NCI-H1417 treated with DMSO at 0.1 percent for 48 hours (cell line): ENCODE data around the gene FUZ.

Experiments
- DNase-seq: peaks from one replicate; lab custom pipeline; 2025; lab: John Stamatoyannopoulos, UW

Gene FUZ

GRCh38 chr19:49851456-49852259, 38.6 kb upstream of the FUZ start:
- DNase-seq: no peak

GRCh38 chr19:49850487-49851342, 37.6 kb upstream of the FUZ start, which contains the start of gene PTOV1:
Gene PTOV1 (plus strand): TSS chr19:49851159.
- peak; percentile 46 for DNase-seq

- no peak for DNase-seq
Measured at GRCh38 chr19:49850221-49850486, 37.1 kb upstream of the FUZ start.

GRCh38 chr19:49849433-49850220, 36.5 kb upstream of the FUZ start:
- DNase-seq: no peak

GRCh38 chr19:49848938-49849337, 35.8 kb upstream of the FUZ start:
- no peak for DNase-seq

GRCh38 chr19:49847731-49848696, 34.9 kb upstream of the FUZ start:
- DNase-seq: no peak

- no peak for DNase-seq
Measured at GRCh38 chr19:49846408-49846807, 33.3 kb upstream of the FUZ start.

- DNase-seq: no peak
Measured at GRCh38 chr19:49845414-49845813, 32.3 kb upstream of the FUZ start.

DNA sequence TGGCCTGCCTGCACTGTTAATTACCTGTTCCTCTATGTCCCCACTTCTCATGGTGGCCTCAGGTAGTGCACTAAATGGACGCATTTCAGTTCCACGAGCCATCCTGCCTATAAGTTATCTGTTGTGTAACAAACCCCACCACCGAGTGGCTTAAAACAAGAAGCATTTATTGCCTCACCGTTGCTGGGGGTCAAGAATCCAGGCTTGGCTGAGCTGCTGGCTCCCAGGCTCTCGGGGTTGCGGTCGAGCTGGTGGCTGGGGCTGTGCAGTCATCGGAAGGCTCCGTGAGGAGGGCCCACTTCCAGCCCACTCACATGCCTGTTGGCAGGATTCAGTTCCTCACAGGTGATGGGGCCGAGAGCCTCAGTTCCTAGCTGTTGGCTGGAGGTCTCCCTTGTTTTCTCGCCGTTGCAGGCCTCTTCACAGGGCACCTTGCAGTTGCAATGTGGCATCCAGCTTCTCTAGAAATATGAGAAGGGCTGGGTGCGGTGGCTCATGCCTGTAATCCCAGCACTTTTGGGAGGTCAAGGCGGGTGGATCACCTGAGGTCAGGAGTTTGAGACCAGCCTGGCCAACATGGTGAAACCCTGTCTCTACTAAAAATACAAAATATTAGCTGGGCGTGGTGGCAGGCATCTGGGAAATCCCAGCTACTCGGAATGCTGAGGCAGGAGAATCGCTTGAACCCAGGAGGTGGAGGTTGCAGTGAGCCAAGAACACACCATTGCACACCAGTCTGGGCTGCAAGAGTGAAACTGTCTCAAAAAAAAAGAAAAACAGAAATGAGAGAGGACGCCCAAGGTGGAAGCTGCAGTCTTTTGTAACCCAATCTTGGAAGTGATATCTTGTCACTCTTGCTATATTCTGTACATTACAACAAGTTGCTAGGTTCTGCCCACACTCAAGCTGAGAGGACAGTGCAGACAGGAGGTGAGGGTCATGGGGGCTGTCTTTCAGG, 31.3 kb upstream of the FUZ start:
- DNase-seq: no peak

DNA sequence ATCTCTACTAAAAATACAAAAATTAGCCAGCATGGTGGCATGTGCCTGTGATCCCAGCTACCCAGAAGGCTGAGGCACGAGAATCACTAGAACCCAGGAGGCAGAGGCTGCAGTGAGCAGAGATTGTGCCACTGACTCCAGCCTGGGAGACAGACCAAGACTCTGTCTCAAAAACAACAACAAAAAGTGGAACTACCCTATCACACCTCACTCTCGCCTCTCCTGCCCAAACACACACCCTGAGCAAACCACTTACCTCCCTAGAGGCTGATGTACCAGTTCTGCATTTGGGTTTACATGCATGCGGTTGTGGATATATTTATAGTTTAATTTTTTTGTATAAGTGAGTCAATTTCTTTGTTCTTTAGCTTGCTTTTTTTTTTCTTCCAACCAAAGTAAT, 30.2 kb upstream of the FUZ start:
- no peak for DNase-seq

- DNase-seq: no peak
Measured at GRCh38 chr19:49840736-49841249, 27.7 kb upstream of the FUZ start.

- DNase-seq: no peak
Measured at GRCh38 chr19:49840321-49840720, 27.2 kb upstream of the FUZ start.

- no peak for DNase-seq
Measured at GRCh38 chr19:49839713-49840112, 26.6 kb upstream of the FUZ start.

DNA sequence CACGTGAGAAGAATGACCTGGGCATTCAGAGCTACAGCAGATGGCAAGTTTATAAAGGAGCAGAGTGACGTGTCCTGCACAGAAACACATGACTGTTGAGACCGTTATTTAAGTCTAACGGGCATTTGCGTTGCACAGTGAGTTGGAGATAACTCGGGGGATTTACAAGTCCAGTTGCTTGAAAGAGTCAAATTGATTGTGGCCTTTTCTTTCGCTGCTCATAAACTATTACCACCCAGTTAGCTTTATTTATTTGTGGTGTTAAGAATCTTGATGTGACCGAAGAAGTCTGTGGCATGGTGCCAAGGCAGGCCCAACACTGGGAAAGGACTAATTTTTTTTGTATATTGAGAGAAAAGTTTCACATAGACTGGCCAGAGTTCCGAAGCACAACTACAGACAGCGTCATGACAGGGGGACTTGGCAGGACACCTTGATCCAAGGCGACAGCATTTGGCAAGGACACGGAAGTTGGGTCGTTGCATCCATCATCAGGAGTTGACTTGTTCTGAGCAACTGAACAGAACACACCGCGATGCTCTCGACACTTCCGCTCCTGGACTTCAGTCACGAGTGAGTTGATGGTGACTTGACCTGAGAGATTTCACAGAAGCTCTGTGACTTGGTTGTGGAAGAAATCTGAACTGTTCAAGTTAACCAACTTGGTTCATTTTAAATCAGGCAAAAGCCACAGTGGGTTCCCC, 25.9 kb upstream of the FUZ start:
- DNase-seq: no peak

DNA sequence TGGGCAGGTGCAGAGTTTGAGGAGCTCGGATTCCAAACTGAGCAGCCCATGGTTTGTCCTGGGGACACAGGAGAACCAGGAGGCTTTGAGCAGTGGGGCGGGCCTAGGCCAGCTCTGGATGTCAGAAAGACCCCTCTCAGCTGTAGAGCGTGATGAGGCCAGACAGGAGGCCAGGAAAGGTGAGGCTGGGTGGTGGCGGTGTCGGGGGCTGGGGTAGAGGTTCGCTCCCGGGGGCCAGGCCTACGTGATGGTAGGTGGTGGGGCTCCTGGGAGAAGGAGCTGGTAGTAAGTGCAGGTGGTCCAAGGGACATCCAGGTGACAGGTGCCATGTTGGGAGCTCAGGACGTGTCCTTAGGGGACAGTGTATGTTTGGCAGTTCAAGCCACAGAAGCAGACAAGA, 24.3 kb upstream of the FUZ start:
- no peak for DNase-seq

DNA sequence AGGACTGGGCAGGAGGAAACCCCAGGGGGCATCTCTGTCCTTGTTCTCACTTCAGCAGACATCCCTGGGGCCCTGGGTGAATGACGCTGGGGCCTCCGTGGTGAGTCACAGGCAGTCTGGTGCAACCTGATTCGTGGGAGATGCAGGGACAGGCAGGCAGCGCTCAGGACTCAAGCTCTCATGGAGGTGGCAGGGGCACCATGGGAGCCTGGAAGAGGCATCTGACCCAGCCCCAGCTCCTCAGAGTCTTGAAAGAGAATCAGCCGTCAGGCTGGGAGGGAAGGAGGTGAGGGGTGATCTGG, 23.9 kb upstream of the FUZ start:
- no peak for DNase-seq

DNA sequence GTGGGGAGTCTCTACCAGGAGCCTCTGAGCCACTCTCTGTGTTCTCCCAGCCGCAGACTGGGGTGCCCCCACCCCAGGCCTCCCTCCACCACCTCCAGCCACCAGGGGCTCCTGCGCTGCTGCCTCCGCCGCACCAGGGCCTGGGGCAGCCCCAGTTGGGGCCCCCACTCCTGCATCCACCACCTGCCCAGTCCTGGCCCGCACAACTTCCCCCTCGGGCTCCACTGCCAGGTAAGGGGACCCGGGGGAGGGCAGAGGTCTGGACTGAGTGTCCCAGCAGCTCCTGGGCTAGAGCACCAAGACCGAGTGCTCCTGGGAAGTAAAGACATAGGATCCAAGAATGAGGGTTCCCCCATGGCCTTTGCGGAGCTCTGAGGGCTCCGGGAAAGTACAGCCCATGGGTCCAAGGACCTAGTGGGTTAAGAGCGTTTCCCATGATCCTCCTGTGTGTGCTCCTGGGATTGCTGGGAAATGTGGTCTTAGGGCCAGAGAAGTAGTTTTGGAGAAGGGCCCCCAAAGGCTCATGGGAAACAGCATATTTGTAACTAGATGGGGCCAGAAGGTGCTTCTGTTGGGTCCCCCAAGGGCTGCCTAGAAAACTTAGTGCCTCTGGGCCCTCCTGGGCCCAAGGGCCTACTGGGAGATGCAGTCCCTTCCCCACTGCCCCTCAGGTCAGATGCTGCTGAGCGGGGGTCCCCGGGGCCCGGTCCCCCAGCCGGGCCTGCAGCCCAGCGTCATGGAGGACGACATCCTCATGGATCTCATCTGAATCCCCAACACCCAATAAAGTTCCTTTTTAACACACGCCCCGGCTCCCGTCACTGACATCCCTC, 23.3 kb upstream of the FUZ start:
- no peak for DNase-seq

- DNase-seq: no peak
Measured at GRCh38 chr19:49835562-49835961, 22.5 kb upstream of the FUZ start.

DNA sequence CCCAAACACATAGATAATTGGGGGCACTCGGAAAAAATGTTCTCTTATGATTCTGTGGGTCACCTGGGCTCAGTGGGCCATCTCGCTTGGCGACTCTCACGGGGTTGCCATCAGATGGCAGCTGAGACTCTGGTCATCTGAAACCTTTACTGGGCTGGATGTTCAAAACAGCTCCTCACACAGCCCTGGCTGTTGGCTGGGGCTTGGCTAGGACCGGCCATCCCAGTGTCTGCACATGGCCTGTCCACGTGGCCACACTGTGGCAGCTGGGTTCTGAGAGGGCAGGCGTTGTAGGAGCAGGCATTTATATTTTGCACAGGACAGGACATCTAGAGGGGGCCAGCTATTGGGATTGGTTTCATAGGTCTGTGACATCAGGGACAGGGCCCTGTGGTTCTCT, 20.5 kb upstream of the FUZ start:
- no peak for DNase-seq
